H9 (cell line): Measurements from ENCODE around the gene NDC1. TPM values are rescaled to one million over a fixed set of nuclear protein-coding genes. Genes with fewer than 3 reads are reported as not detected.

ENCODE experiments used
- DNase-seq: peaks from one replicate; pipeline ENCODE4 v3.0.0-alpha.2; 2017
- H2AFZ ChIP-seq: one replicate; pipeline ENCODE4 v1.6.1; 2013; ENCODE audit warnings: mild to moderate bottlenecking, low read length, control low read depth, moderate library complexity
- H2AK5ac ChIP-seq: 2 replicates; pipeline ENCODE4 v1.6.1; 2013; ENCODE audit warnings: low read length, control low read depth, mixed read lengths; ENCODE audit not compliant: insufficient read length
- H2BK120ac ChIP-seq: one replicate; pipeline ENCODE4 v1.6.1; 2013; ENCODE audit warnings: low read depth, mild to moderate bottlenecking, low read length, control low read depth, inconsistent platforms; ENCODE audit not compliant: poor library complexity, severe bottlenecking
- H2BK12ac ChIP-seq: 2 replicates; pipeline ENCODE4 v1.6.1; 2013; ENCODE audit warnings: low read length, control low read depth, mixed read lengths, low read depth; ENCODE audit not compliant: insufficient read length
- H2BK15ac ChIP-seq: 2 replicates; pipeline ENCODE4 v1.6.1; 2013; ENCODE audit warnings: low read depth, low read length, control low read depth
- H2BK20ac ChIP-seq: one replicate; pipeline ENCODE4 v1.6.1; 2013; ENCODE audit warnings: low read depth, mild to moderate bottlenecking, low read length, control low read depth, inconsistent platforms; ENCODE audit not compliant: poor library complexity, severe bottlenecking
- H2BK5ac ChIP-seq: 2 replicates; pipeline ENCODE4 v1.6.1; 2013; ENCODE audit warnings: low read length, control low read depth, mixed read lengths; ENCODE audit not compliant: insufficient read length
- H3K14ac ChIP-seq: 2 replicates; pipeline ENCODE4 v1.6.1; 2013; ENCODE audit warnings: low read length, control low read depth; ENCODE audit not compliant: insufficient read depth
- H3K18ac ChIP-seq: 2 replicates; pipeline ENCODE4 v1.6.1; 2013; ENCODE audit warnings: low read depth, mild to moderate bottlenecking, mixed read lengths, low read length, control low read depth; ENCODE audit not compliant: insufficient read length
- H3K23ac ChIP-seq: 2 replicates; pipeline ENCODE4 v1.6.1; 2013; ENCODE audit warnings: low read length, control low read depth, mixed read lengths, low read depth; ENCODE audit not compliant: insufficient read length
- H3K23me2 ChIP-seq: 2 replicates; pipeline ENCODE4 v1.6.1; 2013; ENCODE audit warnings: low read depth, mild to moderate bottlenecking, mixed read lengths, low read length, control low read depth; ENCODE audit not compliant: insufficient read length, poor library complexity, severe bottlenecking
- H3K27ac ChIP-seq: 2 replicates; pipeline ENCODE4 v1.5.1; 2013; ENCODE audit warnings: low read length, control low read depth, mixed read lengths, low read depth; ENCODE audit not compliant: insufficient read length
- H3K27me3 ChIP-seq: 2 replicates; pipeline ENCODE4 v1.6.1; 2013; ENCODE audit warnings: low read length, control low read depth, inconsistent platforms; ENCODE audit not compliant: insufficient read depth
- H3K4ac ChIP-seq: 2 replicates; pipeline ENCODE4 v1.6.1; 2013; ENCODE audit warnings: low read depth, mild to moderate bottlenecking, control low read depth, inconsistent platforms, low read length, moderate library complexity
- H3K4me1 ChIP-seq: 2 replicates; pipeline ENCODE4 v1.6.1; 2013; ENCODE audit warnings: low read length, control low read depth, inconsistent platforms; ENCODE audit not compliant: insufficient read depth
- H3K4me2 ChIP-seq: 2 replicates; pipeline ENCODE4 v1.6.1; 2013; ENCODE audit warnings: low read length, control low read depth, mixed read lengths; ENCODE audit not compliant: insufficient read length, insufficient read depth
- H3K56ac ChIP-seq: 2 replicates; pipeline ENCODE4 v1.6.1; 2013; ENCODE audit warnings: low read depth, mild to moderate bottlenecking, mixed read lengths, low read length, control low read depth; ENCODE audit not compliant: insufficient read length
- H3K79me1 ChIP-seq: 2 replicates; pipeline ENCODE4 v1.6.1; 2013; ENCODE audit warnings: low read depth, mild to moderate bottlenecking, moderate library complexity, low read length, control low read depth, inconsistent platforms; ENCODE audit not compliant: insufficient read depth, poor library complexity, severe bottlenecking
- H3K79me2 ChIP-seq: 2 replicates; pipeline ENCODE4 v1.6.1; 2013; ENCODE audit warnings: low read length, control low read depth, inconsistent platforms; ENCODE audit not compliant: insufficient read depth
- H3K9ac ChIP-seq: 2 replicates; pipeline ENCODE4 v1.6.1; 2013; ENCODE audit warnings: low read length, control low read depth, mixed read lengths; ENCODE audit not compliant: insufficient read length; ENCODE audit errors: extremely low read depth
- H3K9me3 ChIP-seq: one replicate; pipeline ENCODE4 v1.6.1; 2013; ENCODE audit warnings: low read depth, low read length, inconsistent platforms; ENCODE audit not compliant: control insufficient read depth
- H3T11ph ChIP-seq: one replicate; pipeline ENCODE4 v1.6.1; 2013; ENCODE audit warnings: mild to moderate bottlenecking, low read length, control low read depth, inconsistent platforms
- H4K20me1 ChIP-seq: one replicate; pipeline ENCODE4 v1.6.1; 2013; ENCODE audit not compliant: control insufficient read depth, insufficient read length, insufficient read depth
- H4K5ac ChIP-seq: 2 replicates; pipeline ENCODE4 v1.6.1; 2013; ENCODE audit warnings: low read depth, mild to moderate bottlenecking, mixed read lengths, low read length, control low read depth; ENCODE audit not compliant: insufficient read length
- H4K8ac ChIP-seq: replicated peaks from 2 replicates; pipeline ENCODE4 v1.6.1; 2013; ENCODE audit warnings: low read length, control low read depth, mixed read lengths, low read depth; ENCODE audit not compliant: insufficient read length
- H4K91ac ChIP-seq: 2 replicates; pipeline ENCODE4 v1.6.1; 2013; ENCODE audit warnings: low read depth, mild to moderate bottlenecking, moderate library complexity, mixed read lengths, low read length, control low read depth; ENCODE audit not compliant: insufficient read length
- H3K27ac Mint-ChIP-seq, 3 experiments: 2 replicates in 2 of 3; 3 replicates in 1 of 3; pipeline ENCODE4 v1.8.0; 2020 to 2021; ENCODE audit warnings: mixed read lengths in 3 of 3, mild to moderate bottlenecking in 1 of 3, moderate library complexity in 1 of 3
- H3K27me3 Mint-ChIP-seq: 2 replicates; pipeline ENCODE4 v1.8.0; 2021; ENCODE audit warnings: low read depth, mild to moderate bottlenecking, moderate library complexity, mixed read lengths
- H3K36me3 Mint-ChIP-seq, 3 experiments: 2 replicates in 2 of 3; 3 replicates in 1 of 3; pipeline ENCODE4 v1.8.0; 2020 to 2021; ENCODE audit warnings: low read depth in 3 of 3, mixed read lengths in 3 of 3; ENCODE audit not compliant: insufficient read depth in 1 of 3
- H3K4me1 Mint-ChIP-seq, 2 experiments: 2 replicates each; pipeline ENCODE4 v1.8.0; 2020; ENCODE audit warnings: mixed read lengths in 2 of 2
- H3K4me3 Mint-ChIP-seq, 2 experiments: 2 replicates in 1 of 2; 3 replicates in 1 of 2; pipeline ENCODE4 v1.8.0; 2020 to 2021; ENCODE audit warnings: mild to moderate bottlenecking in 2 of 2, mixed read lengths in 2 of 2, moderate library complexity in 1 of 2
- H3K9me3 Mint-ChIP-seq, 2 experiments: 2 replicates in 1 of 2; 3 replicates in 1 of 2; pipeline ENCODE4 v1.8.0; 2020; ENCODE audit warnings: mild to moderate bottlenecking in 2 of 2, mixed read lengths in 2 of 2, moderate library complexity in 1 of 2
- CTCF ChIP-seq: fragments of 200-600 bp; sonication (generic); conservative IDR thresholded peaks from 3 replicates; pipeline ENCODE4 v1.8.0; 2021; ENCODE audit warnings: antibody characterized with exemption, mild to moderate bottlenecking
- WGBS: extraction: QIAGEN DNeasy Blood & Tissue Kit; methylation state at CpG from one replicate; pipeline ENCODE4 v1.1.7; 2013; ENCODE audit warnings: missing lambda C conversion rate, low lambda C conversion rate, mixed read lengths; ENCODE audit not compliant: insufficient read length; ENCODE audit errors: extremely low coverage; 5-methylcytosine and 5-hydroxymethylcytosine counted together
- total RNA-seq: library from RNA; stranded (reverse); gene quantifications from 2 replicates; pipeline ENCODE4 v1.2.1, GENCODE V29; 2021

NDC1 gene
- total RNA-seq, 1 experiment from 2014 or later: 49.3 TPM

DNA sequence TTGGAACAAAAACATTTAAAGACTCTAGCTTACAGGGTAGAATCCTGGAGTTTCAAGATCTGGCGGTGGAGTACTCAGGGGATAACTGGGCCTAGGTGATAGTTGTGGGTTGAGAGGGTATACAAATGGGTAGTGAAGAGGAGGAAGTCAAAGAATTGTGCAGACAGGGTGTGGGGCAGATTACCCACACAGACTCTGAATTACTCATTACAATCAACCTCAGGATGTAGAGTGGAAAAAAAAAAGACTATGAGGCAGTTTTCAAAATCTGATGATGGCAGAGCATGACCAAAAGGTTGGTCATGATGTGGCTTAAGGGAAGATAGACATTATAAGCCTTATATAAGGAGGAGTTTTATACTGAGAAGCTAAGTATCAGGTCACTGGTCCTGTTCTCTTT is 55.0 kb downstream of the NDC1 start:
- H3K36me3 Mint-ChIP-seq: peaks cover 24 to 72% (median 55%) of the 10 kb centered on the region in 3 experiments; a peak in 6 of 7 replicates
- no CpG with 5 or more reads among the region's 1 CpG for WGBS

More for the DNA sequence above, 55.0 kb downstream of the NDC1 start:
- H3K4me2 ChIP-seq: no peak overlapping the region
- H4K5ac ChIP-seq: no peak overlapping the region
- no peaks in the 10 kb centered on the region for H3K79me2 ChIP-seq
- no peak overlapping the region for H2BK5ac ChIP-seq
- no peak overlapping the region for H3K27ac Mint-ChIP-seq
- H2AFZ ChIP-seq: no peak overlapping the region
- H3T11ph ChIP-seq: no peak overlapping the region
- H3K4ac ChIP-seq: no peak overlapping the region
- no peaks in the 10 kb centered on the region for H3K4me1 ChIP-seq
- H2AK5ac ChIP-seq: no peak overlapping the region
- no peak overlapping the region for H4K91ac ChIP-seq
- no peaks in the 10 kb centered on the region for H4K20me1 ChIP-seq
- H3K18ac ChIP-seq: no peak overlapping the region
- no peaks in the 10 kb centered on the region for H3K23me2 ChIP-seq
- no peaks in the 10 kb centered on the region for H3K27me3 Mint-ChIP-seq
- no peaks in the 10 kb centered on the region for H3K9me3 Mint-ChIP-seq
- no peak overlapping the region for H2BK15ac ChIP-seq
- H3K56ac ChIP-seq: no peak overlapping the region
- no peak overlapping the region for H3K14ac ChIP-seq
- no peaks in the 10 kb centered on the region for H3K27me3 ChIP-seq
- H3K79me1 ChIP-seq: no peaks in the 10 kb centered on the region
- H3K27ac ChIP-seq: no peak overlapping the region
- no peak overlapping the region for H2BK20ac ChIP-seq
- no peak for DNase-seq
- H3K23ac ChIP-seq: no peak overlapping the region
- H2BK120ac ChIP-seq: no peak overlapping the region
- H3K4me3 Mint-ChIP-seq: no peak overlapping the region
- H3K4me1 Mint-ChIP-seq: no peaks in the 10 kb centered on the region
- H3K9ac ChIP-seq: no peak overlapping the region
- no peak overlapping the region for H4K8ac ChIP-seq
- H2BK12ac ChIP-seq: no peak overlapping the region
- no peaks in the 10 kb centered on the region for H3K9me3 ChIP-seq
- no peak for TF ChIP-seq CTCF
